K562 (cell line): Measurements from ENCODE around the gene PAIP1. TPM values are rescaled to one million over a fixed set of nuclear protein-coding genes. Genes with fewer than 3 reads are reported as not detected.

Source experiments
- ARID1B ChIP-seq: fragments of 450-650 bp; IDR thresholded peaks from 2 replicates; pipeline ENCODE4 v1.6.1; 2016; ENCODE audit warnings: antibody characterized with exemption, mild to moderate bottlenecking, inconsistent platforms
- ARID3B ChIP-seq: fragments of 250-450 bp; sonication (Bioruptor Pico); IDR thresholded peaks from 2 replicates; pipeline ENCODE4 v1.4.0; 2020; ENCODE audit warnings: borderline replicate concordance
- ASH1L ChIP-seq: fragments of 450-650 bp; IDR thresholded peaks from 2 replicates; pipeline ENCODE4 v1.6.1; 2018; ENCODE audit warnings: borderline replicate concordance, mild to moderate bottlenecking, low read depth; ENCODE audit not compliant: partially characterized antibody
- BHLHE40 ChIP-seq: IDR thresholded peaks from 2 replicates; pipeline ENCODE4 v1.6.1; 2011; ENCODE audit warnings: low read length, improper control_type of control experiment
- ESRRA ChIP-seq: fragments of 450-650 bp; IDR thresholded peaks from 2 replicates; pipeline ENCODE4 v1.6.1; 2014; ENCODE audit warnings: low read depth, mild to moderate bottlenecking, moderate library complexity, borderline replicate concordance
- GATAD2A ChIP-seq: fragments of 450-650 bp; IDR thresholded peaks from 2 replicates; pipeline ENCODE4 v1.6.1; 2017
- HEY1 ChIP-seq: fragments of 250-450 bp; sonication (Bioruptor Pico); IDR thresholded peaks from 2 replicates; pipeline ENCODE4 v1.5.0; 2020; ENCODE audit warnings: mild to moderate bottlenecking, moderate library complexity, borderline replicate concordance
- MED1 ChIP-seq: sonication (generic); formaldehyde crosslinking; IDR thresholded peaks from 2 replicates; pipeline ENCODE4 v1.8.1; 2023; ENCODE audit warnings: missing genetic modification reagents, borderline replicate concordance
- MEF2A ChIP-seq: IDR thresholded peaks from 2 replicates; pipeline ENCODE4 v1.6.1; 2011; ENCODE audit warnings: low read depth, mild to moderate bottlenecking, low read length, moderate library complexity; ENCODE audit not compliant: control insufficient read depth
- PKNOX1 ChIP-seq: fragments of 450-650 bp; IDR thresholded peaks from 2 replicates; pipeline ENCODE4 v1.6.1; 2016
- PYGO2 ChIP-seq: fragments of 450-650 bp; IDR thresholded peaks from 2 replicates; pipeline ENCODE4 v1.6.1; 2016; ENCODE audit warnings: mild to moderate bottlenecking, missing genetic modification characterization, moderate library complexity, missing compliant biosample characterization
- SAFB2 ChIP-seq: fragments of 200-400 bp; formaldehyde crosslinking; IDR thresholded peaks from 2 replicates; pipeline ENCODE4 v1.6.1; 2018; ENCODE audit warnings: borderline replicate concordance, low read length, low read depth, moderate library complexity; ENCODE audit not compliant: severe bottlenecking
- SIX5 ChIP-seq, 2 experiments: IDR thresholded peaks; 2 replicates each; pipeline ENCODE4 v1.6.1; 2011; ENCODE audit warnings: low read length in 2 of 2, borderline replicate concordance in 1 of 2, low read depth in 1 of 2, mild to moderate bottlenecking in 1 of 2, moderate library complexity in 1 of 2; ENCODE audit not compliant: insufficient read depth in 1 of 2
- SMARCE1 ChIP-seq: fragments of 450-650 bp; IDR thresholded peaks from 2 replicates; pipeline ENCODE4 v1.7.1; 2016; ENCODE audit warnings: mild to moderate bottlenecking
- SNIP1 ChIP-seq: fragments of 450-650 bp; IDR thresholded peaks from 2 replicates; pipeline ENCODE4 v1.7.1; 2017; ENCODE audit warnings: low read depth, mild to moderate bottlenecking
- SNRNP70 ChIP-seq: fragments of 200-400 bp; formaldehyde crosslinking; optimal IDR thresholded peaks from 2 replicates; pipeline ENCODE3; 2017; ENCODE audit warnings: low read depth, low read length
- STAG1 ChIP-seq: sonication (generic); formaldehyde crosslinking; IDR thresholded peaks from 2 replicates; pipeline ENCODE4 v1.5.0; 2020; ENCODE audit warnings: missing genetic modification reagents, borderline replicate concordance
- TAF7 ChIP-seq: fragments of 450-650 bp; IDR thresholded peaks from 2 replicates; pipeline ENCODE4 v1.6.1; 2016; ENCODE audit warnings: missing genetic modification characterization, missing compliant biosample characterization
- TBL1XR1 ChIP-seq, 2 experiments: IDR thresholded peaks; 2 replicates each; pipeline ENCODE4 v1.6.1; 2012; ENCODE audit warnings: improper control_type of control experiment in 2 of 2, low read length in 2 of 2, mild to moderate bottlenecking in 1 of 2
- USF1 ChIP-seq: sonication (generic); formaldehyde crosslinking; IDR thresholded peaks from 2 replicates; pipeline ENCODE4 v1.9.0; 2022; ENCODE audit warnings: mild to moderate bottlenecking, missing genetic modification reagents
- VEZF1 ChIP-seq: fragments of 200-800 bp; sonication (Bioruptor generic); IDR thresholded peaks from 2 replicates; pipeline ENCODE4 v1.6.1; 2017; ENCODE audit warnings: missing genetic modification characterization, missing compliant biosample characterization
- ZFPM2 ChIP-seq: fragments of 250-450 bp; sonication (Bioruptor Pico); IDR thresholded peaks from 2 replicates; pipeline ENCODE4 v1.5.1; 2022; ENCODE audit warnings: mild to moderate bottlenecking
- ZNF12 ChIP-seq: sonication (generic); formaldehyde crosslinking; IDR thresholded peaks from 2 replicates; pipeline ENCODE4 v1.4.0; 2020; ENCODE audit warnings: mild to moderate bottlenecking, missing genetic modification reagents
- ZNF143 ChIP-seq: sonication (generic); formaldehyde crosslinking; IDR thresholded peaks from 2 replicates; pipeline ENCODE4 v1.9.0; 2022; ENCODE audit warnings: mild to moderate bottlenecking, missing genetic modification reagents
- ZNF589 ChIP-seq: fragments of 200-800 bp; sonication (Bioruptor generic); IDR thresholded peaks from 2 replicates; pipeline ENCODE4 v1.6.1; 2016; ENCODE audit warnings: low read depth, missing genetic modification characterization, missing compliant biosample characterization
- polyA plus RNA-seq, 8 experiments: library from polyadenylated mRNA; depleted of rRNA in 4 of 8; stranded (reverse) in 5 of 8; unstranded in 3 of 8; fragments of >200 nt; fragmentation: Nextera tagmentation in 2 of 8; fragmentation: Illumina TruSeq in 1 of 8; extraction: Ambion mirVana in 2 of 8; extraction: Trizol in 1 of 8; gene quantifications; 2 replicates each; pipeline versions ENCODE4 v1.2.1 to v1.2.3, GENCODE V29; 2011 to 2014; ENCODE audit warnings: inconsistent platforms in 1 of 8, missing spikeins in 1 of 8
- total RNA-seq, 7 experiments: library from RNA; depleted of rRNA in 6 of 7; stranded (reverse); fragments of >200 nt in 6 of 7; fragmentation: Illumina TruSeq in 2 of 7; extraction: Trizol in 2 of 7; gene quantifications; 2 replicates each; pipeline versions ENCODE4 v1.2.1 to v1.2.3, GENCODE V29; 2011 to 2021; ENCODE audit warnings: low replicate concordance in 1 of 7

PAIP1 gene
- total and polyA plus RNA-seq, 9 of the 15 experiments (the other 6 are each of a cell fraction or from before 2014, with no cell fraction given) = 51.7 to 181 (median 102) TPM

GRCh38 chr5:43484106-43484849 lies 72.6 kb downstream of the PAIP1 start (continued):
- TF ChIP-seq ZNF589 (0 out of 2 replicates have a peak, but pooled peaks have one; percentile 48), ZNF143 (CRISPR knock-in tag) (no peak), SIX5 (IDR thresholded peaks at IDR 0.05; ENCODE audit: borderline replicate concordance in 1 of 2, insufficient read depth in 1 of 2, low read depth in 1 of 2, low read length in 2 of 2) (no peak), MED1 (no peak), SAFB2 (no peak), HEY1 (CRISPR knock-in tag) (no peak), ARID1B (no peak; the same call in 1 of the 2 replicates), STAG1 (CRISPR knock-in tag) (no peak; the same call in 1 of the 2 replicates), MEF2A (no peak), GATAD2A (no peak), BHLHE40 (no peak; the same call in 1 of the 2 replicates), ZFPM2 (no peak; the same call in 1 of the 2 replicates), SNIP1 (no peak), SNRNP70 (no peak), PKNOX1 (peak; percentile 81), VEZF1 (CRISPR knock-in tag) (no peak), SMARCE1 (0 out of 2 replicates have a peak, but pooled peaks have one; percentile 28), ESRRA (no peak; the same call in 1 of the 2 replicates), USF1 (CRISPR knock-in tag) (no peak), ARID3B (CRISPR knock-in tag) (no peak), PYGO2 (tag) (no peak), ZNF12 (CRISPR knock-in tag) (no peak), TBL1XR1 (IDR thresholded peaks at IDR 0.05; ENCODE audit: low read length in 2 of 2) (no peak), TAF7 (no peak), ASH1L (no peak)
